ENCODE data around the gene PROSER3. TPM values are rescaled to one million over a fixed set of nuclear protein-coding genes. Genes with fewer than 3 reads are reported as not detected.

PROSER3 gene
- polyA plus RNA-seq, 3 donors: 1.8 to 14.7 (median 2.9) TPM

- no peak for DNase-seq
- intact Hi-C loops (cut with micrococcal nuclease): loop anchor here in 1 of 2 donors (5.0 to 10.0 kb wide), 3 partner anchors 36 to 277 kb away; partner anchors contain the start of genes IGFLR1, THAP8 and WDR62
- no peaks in the 10 kb centered on the region for H3K9me3 ChIP-seq (replicated peaks in 1 of 2; ENCODE audit: control insufficient read depth in 1 of 2, insufficient read depth in 1 of 2, low read length in 2 of 2)
- Mint-ChIP-seq H3K4me1 (peaks cover 23% of the 10 kb centered on the region), H3K4me3 (no peak overlapping the region), H3K9me3 (no peaks in the 10 kb centered on the region), H3K27ac (no peak overlapping the region), H3K36me3 (peaks cover 25 to 42% of the 10 kb centered on the region in 2 donors), H3K27me3 (ENCODE audit: low read depth in 3 of 3) (peaks cover 0 to 5% (median 4%) of the 10 kb centered on the region in 3 donors)
- no peak for TF ChIP-seq CTCF (IDR thresholded peaks at IDR 0.05)
- no peaks in the 10 kb centered on the region for H3K27me3 ChIP-seq (ENCODE audit: control insufficient read depth in 2 of 2, insufficient read depth in 2 of 2, low read length in 2 of 2)
- no peaks in the 10 kb centered on the region for H4K20me1 ChIP-seq (ENCODE audit: insufficient read depth, low read length)
- H3K36me3 ChIP-seq (replicated peaks in 1 of 2; ENCODE audit: control insufficient read depth in 1 of 2, insufficient read depth in 2 of 2, low read length in 2 of 2): peaks cover 22 to 29% of the 10 kb centered on the region in 2 donors
- peaks cover 20% of the 10 kb centered on the region for H3K79me2 ChIP-seq (ENCODE audit: insufficient read depth, low read length)
- peaks cover 14 to 19% of the 10 kb centered on the region in 2 donors for H3K4me1 ChIP-seq (ENCODE audit: control insufficient read depth in 1 of 2, insufficient read depth in 2 of 2, low read length in 2 of 2)
- H3K4me3 ChIP-seq (replicated peaks in 1 of 3; ENCODE audit: low read depth in 2 of 3, low read length in 3 of 3): no peak overlapping the region
- no peak overlapping the region for H3K4me2 ChIP-seq (replicated peaks; ENCODE audit: extremely low read depth, low read length, poor library complexity, severe bottlenecking)
- 81% methylated on average over 6 of the region's 7 CpGs for WGBS (ENCODE audit: insufficient coverage)
- H3K27ac ChIP-seq (ENCODE audit: low read depth in 1 of 2, low read length in 2 of 2): no peak overlapping the region
- H3K9ac ChIP-seq (ENCODE audit: insufficient read depth, low read length, poor library complexity, severe bottlenecking): no peak overlapping the region
- H2AFZ ChIP-seq (ENCODE audit: insufficient read depth, low read depth, low read length, poor library complexity, severe bottlenecking): no peak overlapping the region
These were observed 20.0 kb downstream of the PROSER3 start for GRCh38 chr19:35777961-35778360.

- 98% methylated on average over 8 of the region's 8 CpGs for WGBS (ENCODE audit: insufficient coverage)
- Histone ChIP-seq H3K9me3 (replicated peaks in 1 of 2; ENCODE audit: control insufficient read depth in 1 of 2, insufficient read depth in 1 of 2, low read length in 2 of 2) (no peaks in the 10 kb centered on the region), H3K79me2 (ENCODE audit: insufficient read depth, low read length) (peaks cover 20% of the 10 kb centered on the region), H3K27ac (ENCODE audit: low read depth in 1 of 2, low read length in 2 of 2) (no peak overlapping the region), H2AFZ (ENCODE audit: insufficient read depth, low read depth, low read length, poor library complexity, severe bottlenecking) (no peak overlapping the region), H3K4me3 (replicated peaks in 1 of 3; ENCODE audit: low read depth in 2 of 3, low read length in 3 of 3) (no peak overlapping the region), H4K20me1 (ENCODE audit: insufficient read depth, low read length) (no peaks in the 10 kb centered on the region), H3K36me3 (replicated peaks in 1 of 2; ENCODE audit: control insufficient read depth in 1 of 2, insufficient read depth in 2 of 2, low read length in 2 of 2) (peaks cover 26 to 40% of the 10 kb centered on the region in 2 donors), H3K4me2 (replicated peaks; ENCODE audit: extremely low read depth, low read length, poor library complexity, severe bottlenecking) (no peak overlapping the region), H3K4me1 (ENCODE audit: control insufficient read depth in 1 of 2, insufficient read depth in 2 of 2, low read length in 2 of 2) (peaks cover 14 to 19% of the 10 kb centered on the region in 2 donors), H3K9ac (ENCODE audit: insufficient read depth, low read length, poor library complexity, severe bottlenecking) (no peak overlapping the region), H3K27me3 (ENCODE audit: control insufficient read depth in 2 of 2, insufficient read depth in 2 of 2, low read length in 2 of 2) (no peaks in the 10 kb centered on the region)
- no peak for DNase-seq
- H3K4me1 Mint-ChIP-seq: peaks cover 23% of the 10 kb centered on the region
- no peaks in the 10 kb centered on the region for H3K9me3 Mint-ChIP-seq
- no peak overlapping the region for H3K27ac Mint-ChIP-seq
- no peak overlapping the region for H3K4me3 Mint-ChIP-seq
- TF ChIP-seq CTCF (IDR thresholded peaks at IDR 0.05): no peak
- H3K36me3 Mint-ChIP-seq: peaks cover 31 to 53% of the 10 kb centered on the region in 2 donors
- peaks cover 0 to 5% (median 3%) of the 10 kb centered on the region in 3 donors for H3K27me3 Mint-ChIP-seq (ENCODE audit: low read depth in 3 of 3)
- intact Hi-C loops (cut with micrococcal nuclease): loop anchor here in 1 of 2 donors (5.0 to 10.0 kb wide), 3 partner anchors 37 to 276 kb away; partner anchors contain the start of genes IGFLR1, THAP8 and WDR62
These were observed 21.1 kb downstream of the PROSER3 start for GRCh38 chr19:35779033-35779432.

All from CD14-positive monocyte (primary cell).